H1 (cell line): ENCODE results near the gene KRT35. TPM values are rescaled to one million over a fixed set of nuclear protein-coding genes. Genes with fewer than 3 reads are reported as not detected.

Experiments used
- CTCF ChIA-PET: fragments of 300-600 bp; sonication (Branson Sonifier 250); formaldehyde crosslinking; loops from one replicate; lab custom pipeline; 2021; ENCODE audit not compliant: partially characterized antibody; lab: Charles Lee
- POLR2A ChIA-PET: fragments of 300-600 bp; sonication (Branson Sonifier 250); formaldehyde crosslinking; loops from one replicate; lab custom pipeline; 2021; ENCODE audit warnings: inconsistent platforms; ENCODE audit not compliant: partially characterized antibody; lab: Charles Lee
- DNase-seq, 2 experiments: peaks; one replicate each; pipeline versions ENCODE4 v3.0.0 to v3.0.0-alpha.2; 2010 to 2022; ENCODE audit warnings: low spot score in 2 of 2, low read depth in 1 of 2, mixed read lengths in 1 of 2
- FAIRE-seq: peaks from 2 replicates; lab custom pipeline; 2011; peaks lifted over from hg19 to GRCh38; lab: Jason Lieb, UNC
- H2AFZ ChIP-seq: 2 replicates; pipeline ENCODE4 v1.8.1; 2012; ENCODE audit warnings: low read length, inconsistent platforms
- H2AK5ac ChIP-seq: 2 replicates; pipeline ENCODE4 v1.6.1; 2013; ENCODE audit warnings: low read depth, low read length
- H2BK120ac ChIP-seq: replicated peaks from 2 replicates; pipeline ENCODE3; 2013; ENCODE audit warnings: low read depth, low read length, inconsistent platforms
- H2BK12ac ChIP-seq: 2 replicates; pipeline ENCODE4 v1.6.1; 2013; ENCODE audit warnings: low read depth, low read length
- H2BK15ac ChIP-seq: 2 replicates; pipeline ENCODE4 v1.6.1; 2013; ENCODE audit warnings: low read length
- H2BK20ac ChIP-seq: 2 replicates; pipeline ENCODE4 v1.6.1; 2013; ENCODE audit warnings: low read length
- H2BK5ac ChIP-seq: 2 replicates; pipeline ENCODE4 v1.6.1; 2013; ENCODE audit warnings: low read depth, low read length
- H3K14ac ChIP-seq: 2 replicates; pipeline ENCODE4 v1.6.1; 2013; ENCODE audit warnings: inconsistent platforms; ENCODE audit not compliant: insufficient read length
- H3K18ac ChIP-seq: 2 replicates; pipeline ENCODE4 v1.6.1; 2013; ENCODE audit warnings: low read length; ENCODE audit errors: extremely low read depth
- H3K23ac ChIP-seq: 2 replicates; pipeline ENCODE4 v1.6.1; 2013; ENCODE audit warnings: inconsistent platforms; ENCODE audit not compliant: insufficient read length
- H3K23me2 ChIP-seq: 2 replicates; pipeline ENCODE4 v1.6.1; 2013; ENCODE audit warnings: low read depth, low read length
- H3K27ac ChIP-seq: 2 replicates; pipeline ENCODE4 v1.6.1; 2011; ENCODE audit warnings: low read depth, low read length, inconsistent platforms
- H3K27me3 ChIP-seq, 4 experiments: replicated peaks in 1 of 4; 1 replicate in 1 of 4; 2 replicates in 3 of 4; pipeline versions ENCODE4 v1.6.1 to v1.8.1; 2011 to 2013; ENCODE audit warnings: low read length in 3 of 4, mild to moderate bottlenecking in 3 of 4, inconsistent platforms in 2 of 4, mixed read lengths in 2 of 4, moderate library complexity in 1 of 4; ENCODE audit not compliant: control insufficient read depth in 3 of 4, insufficient read depth in 3 of 4; ENCODE audit errors: extremely low read depth in 1 of 4
- H3K36me3 ChIP-seq, 4 experiments: 2 replicates each; pipeline versions ENCODE4 v1.6.1 to v1.8.1; 2011 to 2013; ENCODE audit warnings: mild to moderate bottlenecking in 4 of 4, low read length in 3 of 4, moderate library complexity in 2 of 4, control low read depth in 1 of 4, inconsistent platforms in 1 of 4; ENCODE audit not compliant: insufficient read depth in 4 of 4, control insufficient read depth in 2 of 4
- H3K4ac ChIP-seq: replicated peaks from 2 replicates; pipeline ENCODE3; 2013; ENCODE audit warnings: low read length, low read depth, mixed read lengths, inconsistent platforms; ENCODE audit not compliant: insufficient read length
- H3K4me1 ChIP-seq, 4 experiments: replicated peaks in 1 of 4; 1 replicate in 1 of 4; 2 replicates in 3 of 4; pipeline versions ENCODE4 v1.6.1 to v1.8.1; 2011 to 2013; ENCODE audit warnings: low read length in 3 of 4, inconsistent platforms in 2 of 4, mixed read lengths in 1 of 4; ENCODE audit not compliant: insufficient read depth in 4 of 4, control insufficient read depth in 3 of 4
- H3K4me2 ChIP-seq, 2 experiments: 2 replicates each; pipeline versions ENCODE4 v1.6.1 to v1.8.1; 2011 to 2013; ENCODE audit warnings: low read depth in 2 of 2, low read length in 2 of 2, control low read depth in 1 of 2, inconsistent platforms in 1 of 2, mild to moderate bottlenecking in 1 of 2; ENCODE audit not compliant: insufficient read depth in 1 of 2
- H3K4me3 ChIP-seq, 4 experiments: fragments of 200-600, 300-600 bp in 1 of 4; sonication (generic), shearing (Covaris generic), sonication (Bioruptor Twin) in 1 of 4; 2 replicates each; pipeline versions ENCODE4 v1.5.1 to v1.8.1; 2011 to 2016; ENCODE audit warnings: low read length in 4 of 4, low read depth in 3 of 4, control low read depth in 2 of 4, inconsistent platforms in 2 of 4, mild to moderate bottlenecking in 2 of 4, mixed read lengths in 1 of 4, moderate library complexity in 1 of 4; ENCODE audit not compliant: insufficient read depth in 2 of 4; ENCODE audit errors: extremely low read depth in 1 of 4
- H3K56ac ChIP-seq: replicated peaks from 2 replicates; pipeline ENCODE3; 2013; ENCODE audit warnings: low read depth, mild to moderate bottlenecking, mixed read lengths, low read length, inconsistent platforms; ENCODE audit not compliant: insufficient read length
- H3K79me1 ChIP-seq: 2 replicates; pipeline ENCODE4 v1.6.1; 2013; ENCODE audit warnings: low read depth, low read length, control low read depth
- H3K79me2 ChIP-seq, 2 experiments: 2 replicates each; pipeline versions ENCODE4 v1.6.1 to v1.8.1; 2012 to 2013; ENCODE audit warnings: low read length in 2 of 2, mild to moderate bottlenecking in 2 of 2, inconsistent platforms in 1 of 2; ENCODE audit not compliant: insufficient read depth in 2 of 2, control insufficient read depth in 1 of 2
- H3K9ac ChIP-seq, 4 experiments: replicated peaks in 1 of 4; 1 replicate in 1 of 4; 2 replicates in 3 of 4; pipeline versions ENCODE4 v1.6.1 to v1.8.1; 2011 to 2013; ENCODE audit warnings: low read depth in 3 of 4, low read length in 3 of 4, control low read depth in 2 of 4, mild to moderate bottlenecking in 2 of 4, moderate library complexity in 2 of 4, inconsistent platforms in 1 of 4; ENCODE audit errors: extremely low read depth in 1 of 4
- H3K9me3 ChIP-seq, 2 experiments: 2 replicates each; pipeline versions ENCODE4 v1.6.1 to v1.8.1; 2012 to 2013; ENCODE audit warnings: mild to moderate bottlenecking in 2 of 2, moderate library complexity in 2 of 2, control low read depth in 1 of 2, inconsistent platforms in 1 of 2, low read depth in 1 of 2, low read length in 1 of 2, mixed read lengths in 1 of 2; ENCODE audit not compliant: insufficient read depth in 2 of 2
- H4K20me1 ChIP-seq, 2 experiments: replicated peaks in 1 of 2; 2 replicates each; pipeline versions ENCODE3 to v1.8.1; 2011 to 2013; ENCODE audit warnings: inconsistent platforms in 2 of 2, low read length in 2 of 2, mild to moderate bottlenecking in 1 of 2; ENCODE audit not compliant: insufficient read depth in 2 of 2, control insufficient read depth in 1 of 2
- H4K5ac ChIP-seq: 2 replicates; pipeline ENCODE4 v1.6.1; 2013; ENCODE audit warnings: low read length, low read depth, mixed read lengths, inconsistent platforms; ENCODE audit not compliant: insufficient read length
- H4K8ac ChIP-seq: 2 replicates; pipeline ENCODE4 v1.8.0; 2013; ENCODE audit warnings: mild to moderate bottlenecking, moderate library complexity, low read length, inconsistent platforms; ENCODE audit not compliant: insufficient read depth; ENCODE audit errors: extremely low read depth
- H4K91ac ChIP-seq: replicated peaks from 2 replicates; pipeline ENCODE3; 2013; ENCODE audit warnings: low read length, mixed read lengths, inconsistent platforms; ENCODE audit not compliant: insufficient read length
- KDM1A ChIP-seq: fragments of 200-600, 300-600 bp; sonication (generic); IDR thresholded peaks from 2 replicates; pipeline ENCODE4 v1.7.1; 2016; ENCODE audit warnings: mild to moderate bottlenecking, low read length, borderline replicate concordance
- RAD21 ChIP-seq, 2 experiments: IDR thresholded peaks in 1 of 2; conservative IDR thresholded peaks in 1 of 2; 2 replicates each; pipeline ENCODE4 v1.6.1; 2011; ENCODE audit warnings: low read depth in 2 of 2, low read length in 2 of 2, improper control_type of control experiment in 1 of 2, inconsistent platforms in 1 of 2, mild to moderate bottlenecking in 1 of 2, moderate library complexity in 1 of 2
- RBBP5 ChIP-seq: IDR thresholded peaks from 2 replicates; pipeline ENCODE4 v1.7.1; 2012; ENCODE audit warnings: low read depth, mild to moderate bottlenecking, inconsistent platforms, low read length, moderate library complexity, borderline replicate concordance
- SIN3A ChIP-seq, 2 experiments: IDR thresholded peaks in 1 of 2; conservative IDR thresholded peaks in 1 of 2; 2 replicates each; pipeline ENCODE4 v1.6.1; 2011 to 2012; ENCODE audit warnings: low read length in 2 of 2, improper control_type of control experiment in 1 of 2, low read depth in 1 of 2, mild to moderate bottlenecking in 1 of 2
- WGBS, 2 experiments: shearing (Covaris generic) in 1 of 2; methylation state at CpG; one replicate each; pipeline versions ENCODE4 v1.1.6 to v1.1.7; 2013 to 2015; ENCODE audit warnings: low lambda C conversion rate in 2 of 2, mixed read lengths in 2 of 2, inconsistent platforms in 1 of 2, low coverage in 1 of 2, missing lambda C conversion rate in 1 of 2; ENCODE audit not compliant: insufficient replicate concordance in 2 of 2, insufficient coverage in 1 of 2, insufficient read length in 1 of 2; ENCODE audit errors: extremely low coverage in 1 of 2, missing lambda C conversion rate in 1 of 2; 5-methylcytosine and 5-hydroxymethylcytosine counted together
- polyA plus RNA-seq, 7 experiments: library from polyadenylated mRNA; depleted of rRNA in 3 of 7; stranded (reverse) in 5 of 7; unstranded in 2 of 7; fragments of >200 nt in 5 of 7; fragments of 200-250 nt in 2 of 7; gene quantifications; 1 replicate in 5 of 7; 2 replicates in 1 of 7; 4 replicates in 1 of 7; pipeline versions ENCODE4 v1.2.1 to v1.2.3, GENCODE V29; 2011 to 2013; ENCODE audit warnings: missing spikeins in 2 of 7, mixed read lengths in 2 of 7
- total RNA-seq: library from RNA; stranded (reverse); fragmentation: NEBNext Ultra II Directional; extraction: Animal tissue kit (Norgen Biotek cat#: 25700); gene quantifications from 2 replicates; pipeline ENCODE4 v1.2.1, GENCODE V29; 2021

The KRT35 gene
- total and polyA plus RNA-seq, 2 of the 8 experiments (the other 6 are each of a cell fraction or from before 2014, with no cell fraction given): not detected

- Histone ChIP-seq H3K36me3 (no peaks in the 10 kb centered on the region), H4K8ac (peak overlapping the region; percentile 43; the same call in 1 of the 2 replicates), H3K56ac (no peak overlapping the region), H3K14ac (no peak overlapping the region), H3K4me3 (no peak overlapping the region), H3K79me2 (no peaks in the 10 kb centered on the region), H3K4ac (no peak overlapping the region), H3K23me2 (no peaks in the 10 kb centered on the region), H2BK5ac (no peak overlapping the region), H2BK15ac (no peak overlapping the region), H3K23ac (no peak overlapping the region), H2BK120ac (no peak overlapping the region), H3K9me3 (peaks cover 3 to 9% of the 10 kb centered on the region in 2 experiments; a peak in 2 of 4 replicates), H4K20me1 (no peaks in the 10 kb centered on the region), H2AK5ac (no peak overlapping the region), H4K91ac (no peak overlapping the region), H2BK12ac (no peak overlapping the region), H4K5ac (no peak overlapping the region), H3K79me1 (no peaks in the 10 kb centered on the region), H3K27me3 (no peaks in the 10 kb centered on the region), H2BK20ac (no peak overlapping the region), H3K4me1 (no peaks in the 10 kb centered on the region), H3K18ac (no peak overlapping the region), H3K27ac (no peak overlapping the region), H3K9ac (no peak overlapping the region), H3K4me2 (no peak overlapping the region), H2AFZ (no peak overlapping the region)
- WGBS, 2 experiments: 71% methylated on average over 3 of the region's 3 CpGs; no CpG with 5 or more reads in 1 of the 2 experiments
- CTCF ChIA-PET: interaction anchor here (0.6 to 3.6 kb wide), 8 partner anchors 9 to 571 kb away, joined by 3 to 15 read pairs (median 4); no protein-coding TSS in a partner anchor
- peak in 1 of 2 experiments; percentile 49 for DNase-seq
- no peak for FAIRE-seq
- POLR2A ChIA-PET: no interaction called here
- TF ChIP-seq RAD21 (IDR thresholded peaks at IDR 0.05 in 1 of 2, conservative IDR thresholded peaks at IDR 0.05 in 1 of 2; ENCODE audit: low read depth in 2 of 2, low read length in 2 of 2): peak; percentile 64 to 70
- no peak for TF ChIP-seq KDM1A
- TF ChIP-seq SIN3A (conservative IDR thresholded peaks at IDR 0.05 in 1 of 2, IDR thresholded peaks at IDR 0.05 in 1 of 2; ENCODE audit: low read depth in 1 of 2, low read length in 2 of 2): no peak
- no peak for TF ChIP-seq RBBP5
Measured at GRCh38 chr17:41456204-41456603, 24.7 kb downstream of the KRT35 start.
